HL-60 (cell line): ENCODE results near the gene STARD4.

Experiments
- CTCF ChIP-seq: IDR thresholded peaks from one replicate; pipeline ENCODE4 v1.5.1; 2011; ENCODE audit warnings: low read length, control low read depth, inconsistent platforms; ENCODE audit not compliant: insufficient read depth
- GABPA ChIP-seq: IDR thresholded peaks from 2 replicates; pipeline ENCODE4 v1.6.1; 2012; ENCODE audit warnings: low read depth
- TF ChIP-seq, protein P1 (sequence below): IDR thresholded peaks from 2 replicates; pipeline ENCODE4 v1.6.1; 2012; ENCODE audit warnings: low read depth; ENCODE audit not compliant: insufficient replicate concordance

DNA sequence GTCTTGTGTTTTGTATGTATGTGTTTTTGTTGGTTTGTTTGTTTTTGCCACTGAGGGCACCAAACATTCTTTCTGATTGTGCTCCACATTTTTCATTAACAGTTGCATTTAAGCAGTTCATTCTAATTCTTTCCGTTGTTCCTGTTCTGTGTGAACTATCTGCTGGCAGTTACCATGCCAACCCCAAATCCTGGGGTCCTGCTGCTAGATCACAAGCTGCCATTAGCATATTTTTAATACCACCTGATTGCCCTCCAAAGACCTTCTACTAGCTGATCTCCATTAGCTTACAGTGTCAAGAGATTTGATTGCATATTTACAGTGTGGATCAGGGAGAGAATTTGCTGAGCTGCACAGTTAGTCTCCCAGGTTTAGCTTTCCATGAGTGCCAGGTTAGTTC lies 40.6 kb upstream of the STARD4 start:
- no peak for TF ChIP-seq CTCF
- no peak for TF ChIP-seq GABPA
- TF ChIP-seq, protein P1, sequence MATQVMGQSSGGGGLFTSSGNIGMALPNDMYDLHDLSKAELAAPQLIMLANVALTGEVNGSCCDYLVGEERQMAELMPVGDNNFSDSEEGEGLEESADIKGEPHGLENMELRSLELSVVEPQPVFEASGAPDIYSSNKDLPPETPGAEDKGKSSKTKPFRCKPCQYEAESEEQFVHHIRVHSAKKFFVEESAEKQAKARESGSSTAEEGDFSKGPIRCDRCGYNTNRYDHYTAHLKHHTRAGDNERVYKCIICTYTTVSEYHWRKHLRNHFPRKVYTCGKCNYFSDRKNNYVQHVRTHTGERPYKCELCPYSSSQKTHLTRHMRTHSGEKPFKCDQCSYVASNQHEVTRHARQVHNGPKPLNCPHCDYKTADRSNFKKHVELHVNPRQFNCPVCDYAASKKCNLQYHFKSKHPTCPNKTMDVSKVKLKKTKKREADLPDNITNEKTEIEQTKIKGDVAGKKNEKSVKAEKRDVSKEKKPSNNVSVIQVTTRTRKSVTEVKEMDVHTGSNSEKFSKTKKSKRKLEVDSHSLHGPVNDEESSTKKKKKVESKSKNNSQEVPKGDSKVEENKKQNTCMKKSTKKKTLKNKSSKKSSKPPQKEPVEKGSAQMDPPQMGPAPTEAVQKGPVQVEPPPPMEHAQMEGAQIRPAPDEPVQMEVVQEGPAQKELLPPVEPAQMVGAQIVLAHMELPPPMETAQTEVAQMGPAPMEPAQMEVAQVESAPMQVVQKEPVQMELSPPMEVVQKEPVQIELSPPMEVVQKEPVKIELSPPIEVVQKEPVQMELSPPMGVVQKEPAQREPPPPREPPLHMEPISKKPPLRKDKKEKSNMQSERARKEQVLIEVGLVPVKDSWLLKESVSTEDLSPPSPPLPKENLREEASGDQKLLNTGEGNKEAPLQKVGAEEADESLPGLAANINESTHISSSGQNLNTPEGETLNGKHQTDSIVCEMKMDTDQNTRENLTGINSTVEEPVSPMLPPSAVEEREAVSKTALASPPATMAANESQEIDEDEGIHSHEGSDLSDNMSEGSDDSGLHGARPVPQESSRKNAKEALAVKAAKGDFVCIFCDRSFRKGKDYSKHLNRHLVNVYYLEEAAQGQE: no peak
